HepG2 (cell line): ENCODE results near the gene PEX10. TPM values are rescaled to one million over a fixed set of nuclear protein-coding genes. Genes with fewer than 3 reads are reported as not detected.

Source experiments
- ATAC-seq: fragments of 200-7000 bp; cut with Tn5 transposase; 3 replicates; pipeline ENCODE4 v1.9.1; 2020; ENCODE audit warnings: mild to moderate bottlenecking, moderate library complexity
- BruUV-seq: library from RNA; stranded (reverse); fragments of 400-500 nt; replicated peaks from 2 replicates; lab custom pipeline; 2021; lab: Mats Ljungman, UMichigan
- CTCF ChIA-PET: fragments of 300-600 bp; formaldehyde crosslinking; extraction: SDS; loops from one replicate; lab custom pipeline; 2021; ENCODE audit warnings: low total read pairs, inconsistent platforms, low intra/inter-chr PET ratio; lab: Yijun Ruan, JAX
- POLR2A ChIA-PET: fragments of 350-600 bp; sonication (Branson Sonifier 250); formaldehyde crosslinking; loops from one replicate; lab custom pipeline; 2020; ENCODE audit warnings: antibody characterized with exemption, inconsistent platforms; lab: Yijun Ruan, JAX
- DNase-seq: peaks from one replicate; pipeline ENCODE4 v3.0.0-alpha.2; 2015; ENCODE audit warnings: low spot score
- FAIRE-seq: peaks from 3 replicates; lab custom pipeline; 2011; peaks lifted over from hg19 to GRCh38; lab: Jason Lieb, UNC
- H2AFZ ChIP-seq: one replicate; pipeline ENCODE4 v1.6.1; 2011; ENCODE audit warnings: low read length, inconsistent platforms
- H3K27ac ChIP-seq: fragments of 300-600 bp; 3 replicates; pipeline ENCODE4 v1.8.0; 2011; ENCODE audit warnings: mixed run types, mild to moderate bottlenecking, mixed read lengths, low read length, inconsistent platforms; ENCODE audit not compliant: insufficient read depth; ENCODE audit errors: extremely low read length
- H3K27me3 ChIP-seq, 2 experiments: fragments of 200-600 bp in 1 of 2; 2 replicates in 1 of 2; 3 replicates in 1 of 2; pipeline versions ENCODE4 v1.6.0 to v1.8.0; 2011; ENCODE audit warnings: low read length in 2 of 2, mild to moderate bottlenecking in 2 of 2, moderate library complexity in 2 of 2, inconsistent platforms in 1 of 2; ENCODE audit not compliant: insufficient read depth in 2 of 2, control insufficient read depth in 1 of 2
- H3K36me3 ChIP-seq, 2 experiments: fragments of 200-600 bp in 1 of 2; replicated peaks in 1 of 2; 2 replicates in 1 of 2; 3 replicates in 1 of 2; pipeline versions ENCODE4 v1.5.1 to v1.8.0; 2011; ENCODE audit warnings: low read length in 2 of 2, inconsistent platforms in 1 of 2; ENCODE audit not compliant: insufficient read depth in 2 of 2, control insufficient read depth in 1 of 2
- H3K4me1 ChIP-seq: 2 replicates; pipeline ENCODE4 v1.5.1; 2012; ENCODE audit warnings: low read length, inconsistent platforms; ENCODE audit not compliant: insufficient read depth
- H3K4me2 ChIP-seq: 2 replicates; pipeline ENCODE4 v1.6.0; 2011; ENCODE audit warnings: low read depth, low read length, inconsistent platforms
- H3K4me3 ChIP-seq, 3 experiments: fragments of 200-600 bp in 1 of 3; sonication (generic), shearing (Covaris generic) in 1 of 3; replicated peaks in 1 of 3; 2 replicates each; pipeline ENCODE4 v1.5.1; 2011 to 2016; ENCODE audit warnings: low read length in 3 of 3, inconsistent platforms in 2 of 3, low read depth in 2 of 3, mild to moderate bottlenecking in 2 of 3, control low read depth in 1 of 3, mixed read lengths in 1 of 3; ENCODE audit not compliant: insufficient read depth in 1 of 3
- H3K79me2 ChIP-seq: one replicate; pipeline ENCODE4 v1.6.1; 2011; ENCODE audit warnings: low read length, inconsistent platforms; ENCODE audit not compliant: insufficient read depth
- H3K9ac ChIP-seq: 2 replicates; pipeline ENCODE4 v1.6.0; 2011; ENCODE audit warnings: mild to moderate bottlenecking, low read depth, low read length, inconsistent platforms; ENCODE audit not compliant: insufficient read depth
- H3K9me3 ChIP-seq: 2 replicates; pipeline ENCODE4 v1.5.1; 2012; ENCODE audit warnings: mild to moderate bottlenecking, low read length
- H4K20me1 ChIP-seq: 2 replicates; pipeline ENCODE4 v1.6.0; 2011; ENCODE audit warnings: inconsistent platforms, mild to moderate bottlenecking, low read length, moderate library complexity; ENCODE audit not compliant: insufficient read depth
- KLF15 ChIP-seq: sonication (generic); formaldehyde crosslinking; IDR thresholded peaks from 2 replicates; pipeline ENCODE4 v1.8.1; 2023; ENCODE audit warnings: borderline replicate concordance, mild to moderate bottlenecking, inconsistent platforms, missing genetic modification reagents, mixed read lengths
- MIER3 ChIP-seq: IDR thresholded peaks from 2 replicates; pipeline ENCODE4 v1.6.1; 2016; ENCODE audit warnings: missing compliant biosample characterization, borderline replicate concordance
- TEAD2 ChIP-seq: sonication (generic); formaldehyde crosslinking; IDR thresholded peaks from 2 replicates; pipeline ENCODE4 v1.9.0; 2021; ENCODE audit warnings: missing genetic modification reagents
- TIGD3 ChIP-seq: sonication (generic); formaldehyde crosslinking; IDR thresholded peaks from 2 replicates; pipeline ENCODE4 v1.5.1; 2020; ENCODE audit warnings: mild to moderate bottlenecking, missing genetic modification reagents, borderline replicate concordance
- U2AF1 ChIP-seq: fragments of 200-400 bp; formaldehyde crosslinking; optimal IDR thresholded peaks from 2 replicates; pipeline ENCODE3; 2017; ENCODE audit warnings: mild to moderate bottlenecking, low read depth, low read length
- ZBED4 ChIP-seq: sonication (generic); formaldehyde crosslinking; IDR thresholded peaks from 2 replicates; pipeline ENCODE4 v1.4.0; 2020; ENCODE audit warnings: missing genetic modification reagents, borderline replicate concordance
- ZBTB20 ChIP-seq: sonication (generic); formaldehyde crosslinking; IDR thresholded peaks from 2 replicates; pipeline ENCODE4 v1.8.1; 2023; ENCODE audit warnings: missing genetic modification reagents, low read depth, mild to moderate bottlenecking, borderline replicate concordance
- ZNF446 ChIP-seq: sonication (generic); formaldehyde crosslinking; IDR thresholded peaks from 2 replicates; pipeline ENCODE4 v1.5.0; 2020; ENCODE audit warnings: mild to moderate bottlenecking, missing genetic modification reagents
- ZNF883 ChIP-seq: sonication (generic); formaldehyde crosslinking; IDR thresholded peaks from 2 replicates; pipeline ENCODE4 v1.5.1; 2020; ENCODE audit warnings: mild to moderate bottlenecking, missing genetic modification reagents; ENCODE audit errors: not compliant biosample characterization
- WGBS: methylation state at CpG from one replicate; pipeline ENCODE4 v1.1.6; 2017; ENCODE audit warnings: low lambda C conversion rate; 5-methylcytosine and 5-hydroxymethylcytosine counted together
- in situ Hi-C: cut with HindIII; loops from 2 replicates; pipeline ENCODE4 v1.10.0; 2017; ENCODE audit warnings: low pct_unique_long_range_greater_than_20kb; ENCODE audit not compliant: extremely low pct_ligation_motif_present
- intact Hi-C: fragments of 100-400 bp; cut with micrococcal nuclease; formaldehyde crosslinking; loops from one replicate; pipeline ENCODE4 v1.10.0; 2022; ENCODE audit not compliant: unreplicated experiment
- polyA plus RNA-seq, 8 experiments: library from polyadenylated mRNA; depleted of rRNA in 3 of 8; stranded (reverse) in 7 of 8; unstranded in 1 of 8; fragments of >200 nt; fragmentation: Illumina TruSeq in 4 of 8; extraction: Trizol in 4 of 8; gene quantifications; 2 replicates each; pipeline versions ENCODE4 v1.2.1 to v1.2.3, GENCODE V29; 2011 to 2016; ENCODE audit warnings: low read depth in 4 of 8, missing spikeins in 1 of 8, mixed read lengths in 1 of 8; ENCODE audit not compliant: insufficient read depth in 1 of 8
- total RNA-seq, 5 experiments: library from RNA; depleted of rRNA; stranded (reverse); fragments of >200 nt; fragmentation: Illumina TruSeq; extraction: Trizol; gene quantifications; 2 replicates each; pipeline ENCODE4 v1.2.3, GENCODE V29; 2016; ENCODE audit warnings: low read depth in 1 of 5

Gene PEX10
- total and polyA plus RNA-seq, 2 of the 13 experiments (the other 11 are each of a cell fraction or from before 2014, with no cell fraction given), result 16.1 to 39.6 TPM

GRCh38 chr1:2396059-2396458 lies 16.3 kb downstream of the PEX10 start:
- intact Hi-C loops, result no loop called here

GRCh38 chr1:2395245-2395644 lies 17.1 kb downstream of the PEX10 start:
- DNase-seq (no peak), FAIRE-seq (no peak), ATAC-seq (no peak)
- CTCF ChIA-PET, result no interaction called here
- Histone ChIP-seq H3K79me2 (peaks cover 33% of the 10 kb centered on the region), H3K27ac (no peak overlapping the region), H3K4me1 (peaks cover 24% of the 10 kb centered on the region), H3K4me3 (no peak overlapping the region), H4K20me1 (peaks cover 8% of the 10 kb centered on the region; the same call in 1 of the 2 replicates), H3K27me3 (no peaks in the 10 kb centered on the region; a peak in 1 of 5 replicates), H3K36me3 (peaks cover 25 to 47% of the 10 kb centered on the region in 2 experiments), H3K9ac (no peak overlapping the region), H2AFZ (no peak overlapping the region), H3K4me2 (no peak overlapping the region), H3K9me3 (no peaks in the 10 kb centered on the region)
- intact Hi-C loops (no loop called here), in situ Hi-C loops (no loop called here)
- POLR2A ChIA-PET, result no interaction called here
- WGBS, result 98% methylated on average over 6 of the region's 10 CpGs
- BruUV-seq, result no TSS peak
- TF ChIP-seq ZBTB20 (no peak), TEAD2 (CRISPR knock-in tag) (no peak), ZBED4 (CRISPR knock-in tag) (no peak)

More at GRCh38 chr1:2396059-2396458, 16.3 kb downstream of the PEX10 start:
- ChIA-PET CTCF (no interaction called here), POLR2A (no interaction called here)
- BruUV-seq, result no TSS peak
- in situ Hi-C loops, result no loop called here
- H3K4me3 ChIP-seq, result no peak overlapping the region
- H3K9me3 ChIP-seq, result no peaks in the 10 kb centered on the region
- H3K79me2 ChIP-seq, result peaks cover 30% of the 10 kb centered on the region
- 92% methylated on average over 17 of the region's 17 CpGs for WGBS
- H3K9ac ChIP-seq, result no peak overlapping the region
- FAIRE-seq, result no peak
- peaks cover 19% of the 10 kb centered on the region for H3K4me1 ChIP-seq
- H3K27ac ChIP-seq, result no peak overlapping the region
- H3K27me3 ChIP-seq, result no peaks in the 10 kb centered on the region; a peak in 1 of 5 replicates
- DNase-seq, result no peak
- no peak for ATAC-seq
- TF ChIP-seq TIGD3 (CRISPR knock-in tag), result no peak
- TF ChIP-seq ZNF446, result no peak
- TF ChIP-seq ZNF883 (CRISPR knock-in tag), result no peak
- no peak for TF ChIP-seq MIER3 (CRISPR knock-in tag)
- TF ChIP-seq U2AF1, result no peak
- TF ChIP-seq KLF15 (CRISPR knock-in tag), result no peak
- H3K4me2 ChIP-seq, result no peak overlapping the region
- H3K36me3 ChIP-seq, result peaks cover 25 to 54% of the 10 kb centered on the region in 2 experiments
- H2AFZ ChIP-seq, result no peak overlapping the region
- peaks cover 8% of the 10 kb centered on the region; the same call in 1 of the 2 replicates for H4K20me1 ChIP-seq
